Measurements from ENCODE around the gene SRL.
"Not testable (repeated sequence)": the region's sequence is repeated elsewhere in the genome, so short reads cannot be mapped to it uniquely, and the experiment has no call there.

Gene SRL

DNA sequence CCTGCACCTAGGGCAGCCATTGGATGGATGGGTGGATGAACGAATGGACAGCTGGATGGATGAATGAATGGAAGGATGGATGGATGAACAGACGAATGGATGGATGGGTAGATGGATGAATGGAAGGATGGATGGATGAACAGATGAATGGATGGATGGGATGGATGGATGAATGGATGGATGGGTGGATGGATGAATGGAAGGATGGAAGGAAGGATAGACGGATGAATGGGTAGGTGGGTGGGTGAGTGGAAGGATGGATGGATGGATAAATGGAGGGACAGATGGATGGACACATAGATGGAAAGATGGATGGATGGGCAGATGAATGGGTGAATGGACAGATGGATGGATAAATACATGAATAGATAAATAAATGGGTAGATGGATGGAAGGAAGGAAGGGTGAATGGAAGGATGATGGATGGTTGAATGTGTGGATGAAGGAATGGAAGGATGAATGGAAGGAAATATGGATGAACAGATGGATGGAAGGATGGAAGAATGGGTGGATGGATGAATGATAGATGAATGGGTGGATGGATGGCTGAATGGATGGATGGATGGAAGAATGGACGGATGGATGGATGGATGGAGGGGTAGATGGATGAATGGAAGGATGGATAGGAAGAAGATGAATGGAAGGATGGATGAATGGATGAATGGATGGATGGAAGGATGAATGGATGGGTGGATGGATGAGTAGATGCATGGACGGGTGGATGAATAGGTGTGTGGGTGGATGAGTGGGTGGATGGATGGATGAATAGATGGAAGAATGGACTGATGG lies 15.4 kb downstream of the SRL start:
- no peak for DNase-seq (ENCODE audit: low spot score)

DNA sequence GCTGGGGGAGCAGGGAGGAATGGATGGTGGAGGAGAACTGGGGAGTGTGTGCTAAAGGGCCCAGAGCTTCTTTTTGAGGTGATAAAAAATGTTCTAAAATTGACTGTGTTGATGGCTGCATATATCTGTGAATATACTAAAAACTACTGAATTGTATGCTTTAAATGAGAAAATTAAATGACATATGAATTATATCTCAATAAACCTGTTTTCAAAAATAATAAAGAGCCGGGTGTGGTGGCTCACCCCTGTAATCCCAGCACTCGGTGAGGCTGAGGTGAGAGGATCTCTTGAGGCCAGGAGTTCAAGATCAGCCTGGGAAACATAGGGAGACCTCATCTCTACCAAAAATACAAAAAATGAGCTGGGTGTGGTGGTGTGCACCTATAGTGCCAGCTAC lies 16.8 kb downstream of the SRL start:
- no peak for DNase-seq (ENCODE audit: low spot score)

DNA sequence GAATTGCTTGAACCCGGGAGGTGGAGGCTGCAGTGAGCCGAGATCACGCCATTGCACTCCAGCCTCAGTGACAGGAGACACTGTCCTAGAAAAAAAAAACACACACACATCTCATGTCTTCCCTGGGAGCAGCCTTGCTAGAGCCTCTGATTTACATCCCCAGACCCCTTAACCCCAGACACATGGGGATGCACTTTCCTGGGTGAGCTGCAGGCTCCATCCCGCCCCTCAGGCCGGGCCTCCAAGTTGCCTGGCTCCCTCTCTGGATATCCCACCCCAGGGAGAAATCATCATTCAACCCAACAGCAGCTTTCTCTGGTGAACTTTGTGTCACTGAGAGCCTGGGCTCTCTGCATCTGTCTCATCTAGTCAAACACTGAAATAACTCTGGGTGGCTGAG lies 21.5 kb downstream of the SRL start:
- no peak for DNase-seq (ENCODE audit: low spot score)

DNA sequence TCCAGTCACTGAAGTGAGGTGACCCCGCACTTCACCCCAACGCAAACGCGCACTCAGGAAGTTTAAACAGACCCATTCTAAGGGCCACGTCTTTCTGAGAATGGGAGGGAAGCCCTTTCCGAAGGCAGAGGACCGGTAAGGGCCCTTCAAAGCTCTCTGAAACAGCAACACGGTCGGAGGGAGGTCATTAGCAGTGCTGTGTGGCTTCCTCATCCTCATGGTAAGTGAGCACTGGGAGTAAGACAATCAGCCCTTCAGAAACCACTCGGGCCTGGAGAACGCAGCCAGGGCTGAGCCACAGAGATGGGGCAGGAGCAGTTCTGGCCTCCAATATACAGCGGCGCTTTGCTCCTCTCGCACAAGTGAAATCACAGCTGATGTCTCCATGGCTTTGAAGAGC lies 23.7 kb downstream of the SRL start:
- no peak for DNase-seq (ENCODE audit: low spot score)

GRCh38 chr16:4217204-4218131 lies 24.4 kb downstream of the SRL start:
- no peak for DNase-seq (ENCODE audit: low spot score)

DNA sequence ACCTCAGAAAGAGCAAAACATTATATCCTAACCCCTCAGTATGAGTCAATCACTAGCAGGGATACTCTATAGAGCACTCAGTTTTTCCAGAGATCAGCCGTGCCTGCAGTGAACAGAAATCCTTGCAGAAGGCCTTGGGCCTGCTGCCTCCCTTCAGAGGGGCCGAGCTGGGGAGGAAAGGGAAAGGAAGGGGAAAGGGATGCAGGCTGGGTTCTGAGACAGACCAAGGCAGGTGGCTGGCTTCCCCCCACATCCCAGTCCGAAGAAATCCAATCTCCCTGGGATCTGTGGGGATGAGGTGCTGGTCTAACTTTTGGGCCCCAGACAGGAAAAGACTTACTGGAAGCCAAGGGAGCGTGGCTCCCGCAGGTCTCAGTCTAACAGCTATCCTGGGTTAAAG lies 25.3 kb downstream of the SRL start:
- DNase-seq (ENCODE audit: low spot score) = no peak

DNA sequence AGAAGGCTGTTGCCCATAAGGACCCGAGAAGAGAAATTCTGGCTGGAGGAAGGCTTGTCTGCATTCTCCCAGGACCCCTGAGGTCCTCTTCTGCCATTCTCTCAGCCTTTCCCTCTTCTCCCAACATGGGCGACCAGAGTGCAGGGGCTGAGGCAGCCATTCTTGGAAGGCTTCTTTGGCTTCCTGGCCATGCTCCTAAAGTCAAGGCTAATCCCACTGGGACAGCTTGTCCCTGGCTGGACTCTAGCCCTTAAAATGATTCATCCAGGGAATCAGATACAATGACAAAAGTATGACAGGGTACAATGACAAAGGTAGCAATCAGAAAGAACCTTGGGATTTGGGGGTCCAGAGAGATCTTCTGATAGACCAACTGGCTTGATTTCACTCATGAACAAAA lies 26.8 kb downstream of the SRL start:
- no peak for DNase-seq (ENCODE audit: low spot score)

DNA sequence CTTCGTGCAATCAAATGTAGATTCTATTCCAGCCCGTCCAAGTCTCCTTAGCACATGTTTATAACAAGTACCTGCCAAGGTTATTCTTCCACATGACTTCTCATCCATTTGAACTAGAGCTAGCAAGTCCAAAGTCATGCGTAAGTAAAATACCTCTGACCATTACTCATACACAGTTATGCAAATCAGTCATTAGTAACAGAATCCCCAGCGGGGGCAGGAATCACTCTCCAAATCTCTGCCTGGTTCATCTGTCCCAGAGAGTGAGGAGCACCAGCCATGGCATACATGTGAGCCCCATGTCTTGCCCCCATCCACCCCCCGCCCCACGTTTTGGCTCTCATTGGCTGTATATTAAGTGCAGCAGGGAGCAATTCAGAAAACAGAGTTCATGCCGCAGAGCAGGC lies 27.7 kb downstream of the SRL start:
- no peak for DNase-seq (ENCODE audit: low spot score)

DNA sequence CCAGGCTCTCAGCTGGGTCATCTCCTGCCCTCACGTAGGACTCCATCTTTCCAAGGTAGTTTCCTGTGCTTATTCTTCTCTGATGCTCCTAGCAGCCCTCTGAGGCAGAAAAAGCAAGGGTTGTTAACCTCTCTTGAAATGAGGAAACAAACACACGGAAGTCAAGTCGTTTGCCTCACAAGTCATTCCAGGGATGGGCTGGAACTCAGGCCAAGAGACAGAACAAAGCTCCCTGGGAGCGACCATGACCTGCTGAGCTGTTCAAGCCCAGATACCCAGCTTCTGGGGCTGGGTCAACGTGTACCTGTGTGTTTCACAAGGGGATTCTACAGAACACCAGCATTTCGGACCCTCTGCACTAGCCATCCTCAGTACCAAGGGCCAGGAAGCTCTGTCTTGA lies 28.1 kb downstream of the SRL start:
- no peak for DNase-seq (ENCODE audit: low spot score)

DNA sequence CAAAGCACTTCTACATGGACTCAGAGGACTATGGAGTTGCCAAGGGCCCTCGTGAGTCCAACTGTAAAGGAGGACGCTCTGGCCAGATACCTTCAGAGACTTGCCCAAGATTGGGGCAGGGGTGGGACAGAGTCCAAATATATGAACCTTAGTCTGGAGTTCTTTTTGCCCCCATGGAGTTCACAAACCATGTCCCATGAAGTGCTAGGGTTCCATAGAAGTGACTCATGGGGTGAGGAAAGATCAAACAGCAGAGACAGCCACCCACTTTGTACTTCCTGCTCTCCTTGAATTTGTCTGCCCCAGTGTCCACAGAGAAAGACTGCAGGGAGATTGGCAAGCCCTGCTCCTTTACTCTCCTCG lies 29.0 kb downstream of the SRL start:
- no peak for DNase-seq (ENCODE audit: low spot score)

GRCh38 chr16:4212211-4212933 lies 29.5 kb downstream of the SRL start:
- DNase-seq (ENCODE audit: low spot score) = no peak

- not testable (repeated sequence) for DNase-seq (ENCODE audit: low spot score)
These were observed 30.3 kb downstream of the SRL start for GRCh38 chr16:4211445-4212210.

DNA sequence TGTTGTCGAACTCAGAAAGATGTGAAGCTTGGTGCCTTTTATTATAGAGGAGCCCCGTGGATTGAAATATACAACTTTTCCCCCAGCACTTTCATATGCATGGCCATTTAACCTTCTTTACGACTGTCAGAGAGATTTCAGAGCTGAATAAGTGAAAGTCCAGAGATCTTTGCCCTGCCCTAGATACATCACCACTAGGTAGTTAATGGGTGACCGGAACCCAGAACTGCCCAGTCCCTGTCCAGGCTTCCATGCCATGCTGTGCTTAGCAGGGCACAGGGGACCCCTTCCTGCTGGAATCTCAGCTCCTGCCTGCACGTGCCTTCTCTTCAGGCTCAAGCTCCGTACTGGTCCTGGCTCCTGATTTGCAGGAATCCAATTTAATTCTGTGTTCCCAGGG lies 32.2 kb downstream of the SRL start:
- no peak for DNase-seq (ENCODE audit: low spot score)

DNA sequence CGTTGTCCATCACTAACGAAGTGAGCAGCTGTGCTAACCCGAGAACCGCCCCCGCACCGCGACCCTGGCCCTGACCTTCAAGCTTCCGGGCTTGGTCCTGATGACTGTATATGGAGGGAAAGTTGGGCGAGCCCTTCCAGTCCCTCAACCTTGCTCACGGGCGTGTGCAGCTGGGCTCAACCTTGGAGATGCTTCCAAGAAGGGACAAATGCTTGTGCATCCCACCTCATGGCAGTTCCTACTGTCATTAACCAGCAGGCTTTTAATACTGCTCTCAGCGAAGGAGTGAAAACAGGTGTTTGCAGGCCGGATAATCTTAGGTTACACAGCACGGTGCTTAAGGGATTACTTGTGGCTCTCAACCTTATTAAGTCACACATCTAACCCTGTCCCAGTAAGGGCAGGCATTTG lies 33.5 kb downstream of the SRL start:
- no peak for DNase-seq (ENCODE audit: low spot score)

- no peak for DNase-seq (ENCODE audit: low spot score)
These were observed 34.1 kb downstream of the SRL start for GRCh38 chr16:4207683-4208340.

DNA sequence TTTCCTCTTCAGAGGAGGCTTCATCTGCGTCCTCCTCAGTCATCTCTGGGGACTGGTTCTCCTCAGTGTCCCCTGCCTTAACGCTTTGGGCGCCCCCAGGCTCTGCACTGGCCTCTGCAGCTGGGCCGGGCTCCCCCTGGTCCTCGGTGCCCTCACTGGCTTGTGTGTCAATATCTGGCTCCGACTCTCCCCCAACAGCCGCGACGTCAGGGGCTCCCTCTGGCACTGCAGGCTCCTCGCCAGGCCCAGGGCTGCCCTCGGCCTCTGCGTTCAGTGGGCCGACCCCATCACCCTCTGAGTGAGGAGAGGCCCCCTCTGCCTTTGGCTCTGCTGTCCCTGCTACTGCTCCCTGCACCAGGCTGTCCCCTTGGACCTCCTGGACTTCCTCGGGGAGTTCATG lies 34.7 kb downstream of the SRL start:
- no peak for DNase-seq (ENCODE audit: low spot score)

DNA sequence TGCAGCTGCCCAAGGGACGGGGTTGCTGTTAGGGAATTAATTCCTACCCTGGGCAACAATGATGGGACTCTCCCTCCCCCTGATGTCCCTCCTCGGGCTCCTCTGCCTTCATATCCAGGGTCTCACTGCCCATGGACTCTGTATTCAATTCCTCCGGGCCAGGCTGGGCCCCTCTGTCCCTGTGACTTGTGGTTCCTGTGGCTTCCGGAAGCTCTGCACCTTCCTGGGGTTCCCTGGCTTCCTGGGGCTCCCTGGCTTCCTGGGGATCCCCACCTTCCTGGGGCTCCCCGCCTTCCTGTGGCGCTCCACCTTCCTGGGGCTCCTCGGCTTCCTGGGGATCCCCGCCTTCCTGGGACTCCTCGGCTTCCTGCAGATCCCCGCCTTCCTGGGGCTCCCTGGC lies 35.2 kb downstream of the SRL start:
- DNase-seq (ENCODE audit: low spot score) = no peak

GRCh38 chr16:4205971-4206370 lies 35.9 kb downstream of the SRL start:
- no peak for DNase-seq (ENCODE audit: low spot score)

DNA sequence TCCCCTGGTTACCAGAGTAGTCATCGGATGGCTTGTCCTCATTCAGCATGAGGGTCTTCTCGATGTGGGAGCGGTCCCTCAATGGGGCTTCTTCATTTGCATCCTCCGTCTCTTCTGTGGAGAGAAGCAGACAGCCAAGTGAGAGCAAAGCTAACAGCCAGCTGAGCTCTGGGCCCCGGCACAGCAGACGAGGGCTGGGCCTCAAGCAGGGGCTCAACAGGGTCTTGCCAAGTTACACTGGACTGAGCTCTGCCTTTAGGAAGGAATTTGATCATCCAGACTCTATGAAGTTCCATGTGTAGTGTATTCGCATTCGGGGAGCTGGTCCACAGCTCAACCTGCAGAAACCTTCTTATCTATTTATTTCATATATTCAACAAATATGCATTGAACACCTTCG lies 37.4 kb downstream of the SRL start:
- DNase-seq (ENCODE audit: low spot score) = no peak

DNA sequence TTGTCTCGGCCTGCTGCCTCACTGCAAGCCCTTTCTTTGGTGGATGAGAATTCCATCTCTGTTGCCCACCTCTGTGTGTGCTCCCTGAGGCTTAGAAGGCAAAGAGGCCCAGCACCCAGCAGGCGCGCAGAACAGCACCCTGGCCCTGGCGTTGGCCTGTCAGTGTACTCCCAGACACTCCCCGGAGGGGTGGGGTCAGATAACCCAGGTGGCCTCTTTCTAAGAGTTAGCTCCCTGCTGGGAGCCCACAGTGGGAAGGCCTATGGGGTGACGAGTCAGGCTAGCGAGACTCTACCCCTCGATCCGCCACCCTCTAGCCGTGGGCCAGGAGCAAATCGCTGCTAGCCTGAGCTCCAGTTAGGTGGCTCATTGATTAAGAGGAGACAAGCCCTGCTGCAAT lies 38.1 kb downstream of the SRL start:
- DNase-seq (ENCODE audit: low spot score) = no peak

GRCh38 chr16:4202615-4203345 lies 39.1 kb downstream of the SRL start:
- DNase-seq (ENCODE audit: low spot score) = no peak

All from cerebellar cortex (tissue), 1 donor.